GM18858 (cell line): ENCODE measurements around the gene GMEB2.
"Not testable (repeated sequence)": the region's sequence is repeated elsewhere in the genome, so short reads cannot be mapped to it uniquely, and the experiment has no call there.

Experiments
- ATAC-seq: cut with Tn5 transposase; IDR thresholded peaks from one replicate; pipeline ENCODE4 v1.9.1; 2021; ENCODE audit not compliant: unreplicated experiment

The GMEB2 gene

DNA sequence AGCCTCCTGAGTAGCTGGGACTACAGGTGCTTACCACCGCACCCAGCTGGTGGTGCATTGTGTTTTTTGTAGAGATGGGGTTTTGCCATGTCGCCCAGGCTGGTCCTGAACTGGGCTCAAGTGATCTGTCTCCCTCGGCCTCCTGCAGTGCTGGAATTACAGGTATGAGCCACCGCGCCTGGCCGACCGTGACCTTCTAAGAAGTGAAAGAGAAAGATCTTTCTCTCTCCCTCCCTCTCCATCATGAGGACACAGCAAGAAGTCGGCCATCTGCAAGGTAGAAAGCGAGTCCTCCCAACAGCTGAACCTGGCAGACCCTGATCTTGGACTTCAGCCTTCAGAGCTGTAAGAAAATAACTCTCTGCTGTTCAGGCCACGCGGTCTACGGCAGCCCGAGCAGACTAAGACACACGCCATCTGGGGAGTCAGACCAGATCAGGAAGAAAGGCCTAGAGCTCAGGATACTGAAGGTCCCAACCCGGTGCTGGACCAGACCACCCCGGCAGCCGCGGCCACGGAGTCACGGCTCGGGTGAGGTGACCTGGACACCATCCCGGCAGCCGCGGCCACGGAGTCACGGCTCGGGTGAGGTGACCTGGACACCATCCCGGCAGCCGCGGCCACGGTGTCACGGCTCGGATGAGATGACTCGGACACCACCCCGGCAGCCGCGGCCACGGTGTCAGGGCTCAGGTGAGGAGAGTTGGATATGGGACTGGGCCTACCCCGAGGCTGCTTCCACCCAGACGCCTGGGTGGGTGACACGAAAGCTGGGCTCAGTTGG is 9.6 kb downstream of the GMEB2 start:
- no peak for ATAC-seq

- not testable (repeated sequence) for ATAC-seq
Observed at GRCh38 chr20:63613863-63614594, 12.9 kb downstream of the GMEB2 start.

GRCh38 chr20:63612276-63612931 is 14.5 kb downstream of the GMEB2 start:
- ATAC-seq = no peak

GRCh38 chr20:63611646-63612045 is 15.3 kb downstream of the GMEB2 start:
- no peak for ATAC-seq

DNA sequence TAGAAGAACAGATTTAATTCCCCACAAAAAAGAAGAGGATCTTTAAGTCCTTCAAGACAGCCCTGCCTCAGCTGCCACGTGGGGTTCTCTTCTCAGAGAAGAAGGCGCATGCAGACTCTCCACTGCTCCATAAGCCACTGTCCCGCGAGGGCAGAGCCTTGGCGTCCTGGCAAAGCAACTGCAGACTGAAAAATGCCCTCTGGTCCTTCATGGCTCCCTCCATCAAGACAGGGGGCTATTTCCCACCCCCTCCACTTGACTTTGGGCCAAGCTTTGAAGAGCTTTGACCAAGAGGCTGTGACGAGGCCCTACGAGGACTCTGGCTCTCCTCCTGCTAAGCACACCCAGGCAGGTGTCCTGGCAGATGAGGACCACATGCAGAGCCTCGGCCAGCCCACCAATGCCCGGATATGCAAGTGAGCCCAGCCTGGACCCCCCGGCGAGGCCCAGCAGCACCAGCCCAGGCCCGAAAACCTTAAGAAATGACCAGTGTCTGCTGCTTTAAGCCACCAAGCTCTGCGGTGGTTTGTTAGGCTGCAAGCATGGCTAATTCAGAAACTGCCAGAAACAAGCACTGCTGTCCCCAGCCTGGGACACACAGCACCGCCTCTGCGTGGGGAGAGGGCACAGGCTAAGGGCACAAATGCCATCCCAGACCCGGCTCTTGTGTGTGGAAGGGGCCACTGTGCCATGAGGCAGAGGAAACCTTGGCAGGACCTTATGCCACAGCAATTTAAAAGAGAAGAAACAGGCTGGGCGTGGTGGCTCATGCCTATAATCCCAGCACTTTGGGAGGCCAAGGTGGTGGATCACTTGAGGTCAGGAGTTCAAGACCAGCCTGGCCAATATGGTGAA is 16.1 kb downstream of the GMEB2 start:
- no peak for ATAC-seq

DNA sequence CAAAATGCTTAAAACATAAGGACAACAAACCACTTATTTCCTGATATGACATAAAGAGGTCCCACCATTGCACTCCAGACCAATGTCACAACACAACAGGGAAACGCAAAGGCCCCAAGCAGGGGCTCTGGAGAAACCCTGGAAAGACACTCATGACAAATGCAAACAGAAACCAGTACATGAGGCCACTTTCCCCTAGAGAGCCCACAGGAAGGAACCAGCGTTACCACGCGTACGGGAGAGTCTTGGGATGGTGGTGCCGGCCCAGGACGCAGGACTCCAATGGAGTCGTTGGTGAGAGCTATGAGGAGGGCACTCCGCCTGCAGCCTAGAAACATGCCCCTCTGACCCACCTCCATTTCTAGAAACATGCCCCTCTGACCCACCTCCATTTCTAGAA is 20.2 kb downstream of the GMEB2 start:
- no peak for ATAC-seq

- ATAC-seq = no peak
Observed at GRCh38 chr20:63602321-63602720, 24.6 kb downstream of the GMEB2 start.

GRCh38 chr20:63601679-63602078 is 25.2 kb downstream of the GMEB2 start:
- not testable (repeated sequence) for ATAC-seq

DNA sequence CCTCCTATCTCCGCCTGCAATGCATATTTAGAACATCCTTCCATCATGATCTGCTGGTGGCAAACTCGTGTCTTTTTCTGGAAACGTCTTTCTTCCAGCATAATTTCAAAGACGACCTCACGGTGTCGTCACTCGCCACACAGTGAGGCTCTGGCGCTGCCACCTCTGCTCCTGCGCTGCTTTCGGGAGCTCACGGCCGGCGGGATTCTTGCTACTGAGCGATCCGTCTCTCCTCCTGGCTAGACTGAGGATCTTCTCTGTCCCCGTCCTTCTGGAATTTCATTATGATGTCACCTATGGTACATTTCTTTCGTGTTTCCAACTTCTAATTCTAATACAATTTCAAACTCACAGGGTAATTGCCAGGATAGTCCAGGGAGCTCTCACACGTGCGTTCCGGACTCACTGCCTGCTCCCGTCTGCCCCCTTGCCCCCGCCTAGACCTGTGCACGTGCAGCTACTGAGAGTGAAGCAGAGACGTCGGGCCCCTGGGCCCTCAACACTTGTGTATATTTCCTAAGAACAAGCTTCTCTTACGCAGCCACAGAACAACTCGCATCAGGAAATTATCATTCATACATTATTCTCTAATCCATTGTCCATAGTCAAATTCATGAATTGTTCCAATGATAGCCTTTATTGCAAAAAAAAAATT is 27.4 kb downstream of the GMEB2 start:
- no peak for ATAC-seq

DNA sequence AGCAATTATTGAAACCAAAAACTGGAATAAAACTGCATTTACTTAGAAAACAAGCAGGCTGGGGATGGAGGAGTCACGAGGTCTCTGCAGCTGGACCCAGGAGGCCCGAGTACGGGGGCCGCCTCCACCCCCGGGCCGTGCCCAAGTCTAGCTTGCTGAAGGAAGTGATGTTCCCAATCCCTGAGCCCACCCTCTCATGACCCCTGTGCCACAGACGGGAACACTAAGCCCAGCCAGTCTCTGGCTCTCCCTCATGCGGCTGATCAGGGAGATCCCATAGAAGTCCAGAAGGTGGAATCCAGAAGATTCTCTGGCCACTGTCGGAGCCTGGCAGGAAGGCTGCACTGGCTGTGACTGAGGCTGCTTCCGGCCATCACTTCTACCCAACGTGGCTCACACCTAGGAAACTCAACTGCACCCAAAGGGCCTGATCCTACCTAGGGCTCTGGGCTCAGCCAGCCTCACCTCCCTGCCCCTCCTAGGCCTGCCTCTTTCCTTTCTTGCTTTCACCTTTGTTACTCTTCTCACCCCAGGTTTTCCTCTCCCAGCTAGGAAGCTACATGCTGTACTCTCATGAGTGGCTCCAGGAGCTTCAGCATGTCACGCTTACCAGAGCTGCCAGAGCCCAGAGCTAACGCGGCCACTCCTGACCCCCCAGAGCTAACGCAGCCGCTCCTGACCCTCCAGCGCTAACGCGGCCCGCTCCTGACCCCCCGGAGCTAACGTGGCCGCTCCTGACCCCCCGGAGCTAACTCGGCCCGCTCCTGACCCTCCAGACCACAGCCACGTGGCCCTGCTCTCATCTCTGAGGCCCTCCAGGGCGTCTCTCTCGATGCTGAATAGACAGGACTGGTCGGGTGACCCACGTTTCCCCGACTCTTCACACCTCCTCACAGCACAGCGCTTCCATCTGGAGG is 28.2 kb downstream of the GMEB2 start:
- ATAC-seq = no peak

DNA sequence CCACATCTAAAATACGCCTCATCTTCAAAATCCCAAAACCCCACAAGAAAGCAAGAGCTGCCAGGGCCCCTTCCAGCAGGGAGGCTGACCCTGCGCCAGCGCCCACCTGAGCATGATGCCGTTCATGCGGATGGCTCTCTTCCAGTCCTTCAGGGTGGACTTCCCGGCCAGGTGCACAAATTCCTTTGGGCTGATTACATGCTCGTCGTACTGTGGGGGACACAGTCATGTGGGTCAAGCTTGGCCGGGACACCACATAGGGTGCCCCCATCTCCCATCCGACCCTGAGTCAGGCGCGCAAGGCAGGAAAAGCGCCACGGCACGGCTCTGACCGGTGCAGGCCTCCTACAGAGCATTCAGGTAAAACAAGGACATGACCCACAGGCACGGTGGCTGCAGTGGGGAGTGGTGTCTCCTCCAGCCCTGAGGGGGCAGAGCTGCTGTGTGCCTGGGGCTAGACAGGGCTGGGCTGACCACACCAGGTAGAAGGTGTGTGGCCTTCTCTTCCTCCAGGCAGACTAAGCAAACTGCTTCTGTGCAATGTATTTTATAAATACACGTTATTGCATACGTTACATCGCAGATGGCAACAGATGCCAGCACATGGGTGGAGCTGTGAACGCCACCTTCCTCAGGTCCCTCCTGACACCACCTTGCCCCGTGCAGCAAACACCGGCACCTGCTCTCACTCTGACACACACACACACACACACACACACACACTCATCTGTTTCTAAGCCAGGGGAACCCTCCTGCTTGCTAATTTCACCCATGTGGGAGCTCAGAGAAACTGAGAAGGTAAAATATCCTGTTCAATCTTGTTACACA is 29.0 kb downstream of the GMEB2 start:
- ATAC-seq = no peak

GRCh38 chr20:63596423-63596822 is 30.5 kb downstream of the GMEB2 start:
- no peak for ATAC-seq

- no peak for ATAC-seq
Observed at GRCh38 chr20:63595416-63596127, 31.3 kb downstream of the GMEB2 start.

DNA sequence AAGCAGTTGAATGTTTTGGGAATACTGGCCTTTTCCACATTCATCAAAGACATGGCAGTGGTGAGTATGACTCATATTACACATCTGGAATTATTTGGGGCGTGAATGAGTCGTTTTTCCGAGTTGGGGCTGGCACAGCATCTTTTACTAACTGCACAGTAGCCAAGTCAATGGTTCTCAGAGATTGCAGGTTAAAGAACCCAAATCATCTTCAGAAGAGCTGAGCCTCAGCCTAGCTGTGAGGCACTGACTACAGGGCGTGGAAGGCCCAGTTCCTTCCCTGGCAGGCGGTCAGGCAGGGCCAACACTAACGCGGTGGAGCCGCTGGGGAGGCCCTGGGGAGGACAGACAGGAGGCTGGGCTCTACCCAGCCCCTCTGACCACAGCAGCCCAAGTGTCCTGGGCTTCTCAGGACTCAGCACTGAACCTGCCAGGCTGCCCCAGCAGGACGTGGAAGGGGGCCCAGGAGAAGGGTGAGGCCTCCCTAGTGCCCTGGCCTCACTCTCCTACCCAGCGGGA is 32.8 kb downstream of the GMEB2 start:
- no peak for ATAC-seq

- no peak for ATAC-seq
Observed at GRCh38 chr20:63592661-63593060, 34.2 kb downstream of the GMEB2 start.

- ATAC-seq = no peak
Observed at GRCh38 chr20:63591786-63592355, 35.0 kb downstream of the GMEB2 start.

DNA sequence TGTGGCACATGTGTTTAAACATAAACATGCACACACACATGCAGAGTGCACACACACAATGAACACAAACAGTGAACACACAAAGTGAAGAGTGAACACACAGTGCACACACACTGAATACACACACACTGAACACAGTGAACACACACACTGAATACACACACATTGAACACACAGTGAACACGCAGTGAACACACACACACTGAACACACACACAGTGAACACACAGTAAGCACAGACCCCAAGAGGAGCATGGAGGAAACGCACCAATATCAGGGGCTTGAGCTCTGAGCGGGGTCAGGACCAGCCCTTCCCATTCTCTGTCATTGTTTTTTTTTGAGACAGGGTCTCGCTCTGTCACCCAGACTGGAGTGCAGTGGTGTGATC is 35.8 kb downstream of the GMEB2 start:
- ATAC-seq = no peak
